Forelimb muscle (tissue), 1 donor: ENCODE results near the gene ZNF808. TPM values are rescaled to one million over a fixed set of nuclear protein-coding genes. Genes with fewer than 3 reads are reported as not detected.
"Not testable (repeated sequence)": the region's sequence is repeated elsewhere in the genome, so short reads cannot be mapped to it uniquely, and the experiment has no call there.

ENCODE experiments used
- DNase-seq: peaks from one replicate; pipeline ENCODE4 v3.0.0-alpha.2; 2013; ENCODE audit warnings: low read depth
- polyA plus RNA-seq: library from polyadenylated mRNA; unstranded; fragments of 120-200 nt; gene quantifications from one replicate; pipeline ENCODE4 v1.2.1, GENCODE V29; 2013; ENCODE audit not compliant: insufficient read length

Gene ZNF808
- polyA plus RNA-seq, 1 donor: 6.5 TPM

DNA sequence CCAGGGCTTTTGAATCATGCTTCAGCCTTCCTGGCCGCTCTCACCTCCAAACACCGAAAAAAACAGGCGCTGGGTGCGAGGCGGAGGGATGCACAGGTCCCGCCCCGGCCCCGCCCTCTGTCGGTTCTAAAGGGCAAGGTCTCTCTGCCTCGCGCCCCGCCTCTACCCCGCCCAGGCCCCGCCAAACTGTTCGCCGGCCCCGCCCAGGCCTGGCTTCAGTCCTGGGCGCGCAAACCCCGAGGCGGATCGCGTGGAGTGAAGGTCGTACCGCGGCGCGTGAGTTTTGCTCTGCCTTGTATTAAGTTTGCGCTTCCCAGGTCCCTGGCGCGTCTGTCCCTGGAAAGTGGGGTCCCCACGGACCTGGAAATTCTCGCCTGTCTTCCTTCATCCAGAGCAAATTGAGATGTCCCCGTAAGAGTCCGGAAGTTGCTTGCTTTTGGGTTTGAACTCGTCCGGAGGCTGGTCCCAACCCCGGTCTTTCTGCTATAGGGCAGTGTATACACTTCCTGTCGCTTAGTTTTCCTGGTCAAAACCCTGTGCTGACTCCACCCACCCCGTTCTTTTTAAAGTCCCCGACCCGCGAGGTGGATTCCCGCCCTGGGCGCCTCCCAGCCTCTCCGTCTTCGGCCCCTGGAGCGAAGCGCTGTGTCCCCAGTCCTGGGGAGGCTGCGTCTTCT lies 8.4 kb downstream of the ZNF808 start:
- peak; percentile 29 for DNase-seq

DNA sequence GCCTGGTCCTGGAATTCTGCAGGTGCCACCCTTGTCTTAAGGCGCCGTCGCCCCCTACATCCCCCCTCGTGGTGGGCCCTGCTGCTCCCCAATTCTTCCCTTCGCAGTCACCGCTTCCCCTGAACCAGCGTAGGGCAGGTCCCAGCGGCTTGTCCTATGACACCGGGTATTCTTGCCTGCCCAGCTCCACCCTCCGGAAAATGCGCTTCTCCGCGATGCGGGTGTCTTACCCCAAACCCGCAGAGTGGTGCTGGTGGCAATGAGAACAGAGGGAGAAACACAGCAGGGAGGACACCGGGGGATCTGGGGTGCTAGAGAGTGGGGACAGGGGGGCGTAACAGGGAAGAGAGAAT lies 9.0 kb downstream of the ZNF808 start:
- no peak for DNase-seq

GRCh38 chr19:52538815-52539214 lies 11.3 kb downstream of the ZNF808 start:
- DNase-seq: not testable (repeated sequence)

DNA sequence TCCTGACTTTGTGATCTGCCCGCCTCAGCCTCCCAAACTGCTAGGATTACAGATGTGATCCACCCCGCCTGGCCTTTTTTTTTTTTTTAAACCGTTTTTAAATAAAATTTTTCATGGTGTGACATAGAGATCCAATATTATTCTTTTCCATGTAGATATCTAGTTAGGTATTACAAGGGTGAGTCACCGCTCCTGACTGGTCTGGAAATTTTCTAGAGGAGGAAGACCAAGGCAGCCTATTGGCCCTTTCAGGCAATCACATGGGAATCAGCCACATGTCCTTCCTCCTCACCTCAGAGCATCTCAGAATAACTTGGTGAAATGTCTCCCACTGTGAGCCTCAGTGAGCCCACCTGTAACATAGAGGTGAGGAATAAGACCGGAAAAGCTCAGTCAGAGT lies 13.7 kb downstream of the ZNF808 start:
- DNase-seq: not testable (repeated sequence)

GRCh38 chr19:52541608-52542007 lies 14.1 kb downstream of the ZNF808 start:
- no peak for DNase-seq

GRCh38 chr19:52542541-52542940 lies 15.1 kb downstream of the ZNF808 start:
- not testable (repeated sequence) for DNase-seq

DNA sequence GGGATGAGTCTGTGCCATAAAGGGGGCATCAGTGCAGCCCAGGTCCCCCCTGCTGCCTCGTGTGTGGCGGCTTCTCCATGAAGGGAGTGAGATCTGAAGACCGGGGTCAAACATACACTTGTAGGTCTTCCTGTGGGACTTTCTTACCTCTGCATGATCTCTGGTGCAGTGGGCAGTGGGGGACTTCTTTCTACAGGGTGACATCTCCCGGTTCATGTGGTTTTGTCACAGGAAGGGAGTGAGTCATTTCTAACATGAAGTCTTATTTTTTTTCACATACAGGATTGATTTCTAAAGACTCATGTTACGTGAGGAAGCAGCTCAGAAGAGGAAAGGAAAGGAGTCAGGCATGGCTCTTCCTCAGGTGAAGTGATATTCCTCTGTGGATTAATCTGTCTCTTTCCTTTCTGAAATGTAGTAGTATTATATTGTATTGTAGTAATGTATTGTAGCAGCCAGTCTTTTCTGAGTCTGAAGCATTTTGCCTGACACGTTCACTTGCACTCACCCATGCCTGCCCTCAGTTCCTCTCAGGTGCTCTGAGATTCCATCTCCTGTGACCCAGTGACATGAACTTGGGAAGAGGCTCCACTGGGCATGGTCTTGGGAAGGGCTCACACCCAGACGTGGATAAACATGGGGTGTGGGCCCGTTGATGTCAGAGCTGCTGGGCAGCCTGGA lies 15.7 kb downstream of the ZNF808 start:
- no peak for DNase-seq

- no peak for DNase-seq
These were observed 26.9 kb downstream of the ZNF808 start for GRCh38 chr19:52554216-52554971.

DNA sequence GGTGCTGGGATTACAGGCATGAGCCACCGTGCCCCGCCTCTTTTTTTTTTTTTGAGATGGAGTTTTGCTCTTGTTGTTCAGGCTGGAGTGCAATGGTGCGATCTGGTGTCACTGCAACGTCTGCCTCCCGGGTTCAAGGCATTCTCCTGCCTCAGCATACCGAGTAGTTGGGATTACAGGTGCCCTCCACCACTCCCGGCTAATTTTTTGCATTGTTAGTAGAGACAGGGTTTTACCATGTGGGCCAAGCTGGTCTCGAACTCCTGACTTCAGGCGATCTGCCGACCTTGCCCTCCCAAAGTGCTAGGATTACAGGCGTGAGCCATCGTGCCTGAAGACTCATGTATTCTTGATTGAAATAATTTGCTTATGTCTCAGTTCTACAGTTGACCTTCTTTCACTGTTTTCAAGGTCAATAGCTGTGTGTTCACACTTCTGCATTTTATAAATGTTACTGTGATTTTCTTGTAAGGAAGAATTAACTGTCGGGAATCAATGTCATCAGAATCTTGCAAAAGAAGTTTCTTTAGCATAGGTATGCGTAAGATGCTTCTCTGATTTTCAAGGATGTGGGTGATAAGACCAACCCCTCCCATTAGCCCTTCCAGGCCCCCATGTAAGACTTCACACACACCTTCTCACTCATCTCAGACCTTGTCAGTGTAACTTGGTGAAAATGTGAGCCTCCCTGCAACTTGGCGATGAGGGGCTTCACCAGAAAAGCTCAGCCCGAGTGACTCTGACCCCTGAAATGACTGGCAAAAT lies 29.9 kb downstream of the ZNF808 start:
- no peak for DNase-seq

GRCh38 chr19:52558732-52559445 lies 31.4 kb downstream of the ZNF808 start:
- DNase-seq: not testable (repeated sequence)

GRCh38 chr19:52561611-52562010 lies 34.1 kb downstream of the ZNF808 start:
- not testable (repeated sequence) for DNase-seq

DNA sequence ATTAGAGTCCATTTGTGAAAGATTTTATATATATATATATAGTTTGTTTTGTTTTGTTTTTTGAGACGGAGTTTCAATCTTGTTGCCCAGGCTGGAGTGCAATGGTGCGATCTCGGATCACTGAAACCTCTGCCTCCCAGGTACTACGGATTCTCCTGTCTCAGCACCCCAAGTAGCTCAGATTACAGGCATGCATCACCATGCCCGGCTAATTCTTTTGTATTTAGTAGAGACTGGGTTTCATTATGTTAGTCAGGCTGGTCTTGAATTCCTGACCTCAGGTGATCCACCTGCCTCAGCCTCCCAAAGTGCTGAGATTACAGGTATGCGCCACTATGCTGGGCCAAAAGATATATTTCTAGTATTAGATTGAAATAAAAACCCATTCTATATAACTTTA lies 38.7 kb downstream of the ZNF808 start:
- no peak for DNase-seq

- DNase-seq: no peak
These were observed 39.1 kb downstream of the ZNF808 start for GRCh38 chr19:52566588-52566987.

DNA sequence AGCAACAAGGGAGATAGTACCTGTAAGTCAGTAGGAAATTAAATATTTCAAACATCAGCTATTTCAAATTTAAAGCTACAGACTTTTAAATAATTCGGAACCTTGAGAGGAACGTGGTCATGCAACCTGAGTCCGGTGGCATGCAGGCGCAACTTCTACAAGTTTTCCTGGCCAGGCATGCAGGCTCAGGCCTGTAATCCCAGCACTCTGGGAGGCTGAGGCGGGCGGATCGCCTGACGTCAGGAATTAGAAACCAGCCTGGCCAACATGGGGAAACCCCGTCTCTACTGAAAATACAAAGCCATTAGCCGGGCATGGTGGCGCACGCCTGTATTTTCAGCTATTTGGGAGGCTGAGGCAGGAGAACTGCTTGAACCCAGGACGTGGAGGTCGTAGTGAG lies 40.5 kb downstream of the ZNF808 start:
- DNase-seq: no peak

- not testable (repeated sequence) for DNase-seq
These were observed 42.2 kb downstream of the ZNF808 start for GRCh38 chr19:52569638-52569999.

GRCh38 chr19:52570000-52570861 lies 42.8 kb downstream of the ZNF808 start, which contains the start of gene ZNF701:
Gene ZNF701, plus strand, starts transcription at chr19:52570287. Its CDS starts 3,861 bp downstream, at chr19:52574148.
- peak; percentile 60 for DNase-seq

DNA sequence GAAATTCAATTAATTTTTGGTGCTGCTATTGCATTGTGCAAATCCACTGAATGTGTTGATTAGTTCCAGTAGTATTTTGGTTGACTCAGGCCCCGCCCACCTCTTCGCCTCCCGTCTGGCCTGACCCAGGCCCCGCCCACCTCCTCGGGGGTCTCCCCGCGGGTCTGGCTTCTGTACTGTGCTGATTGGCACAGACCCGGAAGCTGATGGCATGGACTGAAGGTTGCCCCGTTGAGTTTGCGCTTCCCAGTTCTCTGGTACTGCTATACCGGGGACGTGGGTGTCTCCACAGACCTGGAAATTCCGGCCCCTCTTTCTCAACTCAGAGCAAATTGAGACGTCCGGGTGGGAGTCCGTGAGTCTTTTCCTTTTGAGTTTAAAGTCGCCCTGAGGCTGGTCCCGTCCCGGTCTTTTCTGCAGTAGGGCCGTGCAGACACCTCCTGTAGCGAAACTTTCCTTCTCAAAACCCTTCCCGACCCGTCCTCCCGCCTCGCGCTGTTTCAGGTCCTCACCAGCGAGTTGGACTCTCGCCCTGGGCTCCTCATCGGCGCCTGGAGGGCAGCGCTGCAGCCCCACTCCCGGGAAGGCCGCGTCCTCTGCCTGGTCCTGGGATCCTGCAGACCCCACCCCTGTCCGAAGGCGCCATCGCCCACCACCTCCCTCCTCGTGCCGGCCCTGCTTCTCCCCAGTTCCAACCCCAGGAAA lies 57.4 kb downstream of the ZNF808 start:
- no peak for DNase-seq

DNA sequence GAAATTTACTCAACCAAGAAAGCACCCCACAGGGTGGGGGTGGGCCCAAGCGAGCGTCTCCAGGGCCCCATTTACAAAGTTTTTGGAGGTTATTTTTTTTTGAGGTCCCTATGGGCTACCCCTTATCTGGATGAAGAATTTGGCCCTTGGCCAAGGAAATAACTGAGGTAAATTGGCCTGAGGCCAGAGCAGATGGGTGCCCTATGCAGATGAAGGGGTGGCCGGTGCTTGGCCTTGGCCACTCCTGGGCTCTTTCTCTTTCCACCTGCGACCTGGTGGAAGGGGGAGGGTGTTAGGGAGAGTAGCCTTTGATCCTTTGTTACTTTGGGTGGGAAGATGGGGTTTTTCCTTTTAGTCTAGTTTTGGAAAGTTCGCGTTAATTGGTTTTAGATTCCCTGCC lies 58.1 kb downstream of the ZNF808 start:
- no peak for DNase-seq

GRCh38 chr19:52590728-52591127 lies 63.3 kb downstream of the ZNF808 start:
- DNase-seq: no peak

DNA sequence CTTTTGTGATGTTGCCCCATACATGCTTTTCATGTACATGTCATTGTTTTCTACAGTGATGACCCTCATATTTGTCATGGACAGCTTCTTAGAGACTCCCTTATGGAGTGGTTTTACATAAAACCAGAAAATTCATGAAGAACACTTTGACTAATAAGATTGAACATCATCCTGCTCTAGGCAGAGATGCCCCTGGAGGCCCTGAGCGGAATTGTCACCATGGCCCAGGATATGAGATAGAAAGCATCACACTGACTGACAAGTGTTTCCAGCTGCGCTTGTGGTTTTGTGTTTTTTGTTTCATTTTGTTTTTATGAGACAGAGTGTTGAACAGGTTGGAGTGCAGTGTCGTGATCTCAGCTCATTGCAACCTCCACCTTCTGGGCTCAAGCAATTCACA lies 64.8 kb downstream of the ZNF808 start:
- DNase-seq: no peak
